WTC11 (cell line): ENCODE results near the gene TMEM238.

Experiments used
- CTCF ChIP-seq: fragments of 200-600 bp; IDR thresholded peaks from 2 replicates; pipeline ENCODE4 v1.8.0; 2022; ENCODE audit warnings: antibody characterized with exemption
- ESRRA ChIP-seq: sonication (generic); formaldehyde crosslinking; IDR thresholded peaks from 2 replicates; pipeline ENCODE4 v1.8.1; 2022; ENCODE audit warnings: mild to moderate bottlenecking, missing genetic modification reagents, borderline replicate concordance
- IRF1 ChIP-seq: sonication (generic); formaldehyde crosslinking; IDR thresholded peaks from 2 replicates; pipeline ENCODE4 v1.8.0; 2023; ENCODE audit warnings: missing genetic modification reagents
- MXD4 ChIP-seq: fragments of 250-450 bp; sonication (Bioruptor Pico); IDR thresholded peaks from 2 replicates; pipeline ENCODE4 v1.8.0; 2021; ENCODE audit warnings: mild to moderate bottlenecking, moderate library complexity, borderline replicate concordance
- NFATC4 ChIP-seq: fragments of 250-450 bp; sonication (Bioruptor Pico); IDR thresholded peaks from 2 replicates; pipeline ENCODE4 v1.9.0; 2021; ENCODE audit warnings: mild to moderate bottlenecking
- NFE2L1 ChIP-seq: sonication (generic); formaldehyde crosslinking; IDR thresholded peaks from 2 replicates; pipeline ENCODE4 v1.8.1; 2023; ENCODE audit warnings: missing genetic modification reagents
- TCF7 ChIP-seq: sonication (generic); formaldehyde crosslinking; IDR thresholded peaks from 2 replicates; pipeline ENCODE4 v1.8.0; 2022; ENCODE audit warnings: mild to moderate bottlenecking, low read depth, missing genetic modification reagents, moderate library complexity
- USF2 ChIP-seq: sonication (generic); formaldehyde crosslinking; IDR thresholded peaks from 2 replicates; pipeline ENCODE4 v1.8.1; 2023; ENCODE audit warnings: mild to moderate bottlenecking, missing genetic modification reagents, moderate library complexity
- ZNF263 ChIP-seq: sonication (generic); formaldehyde crosslinking; IDR thresholded peaks from 2 replicates; pipeline ENCODE4 v1.8.1; 2022; ENCODE audit warnings: low read depth, mild to moderate bottlenecking, moderate library complexity, missing genetic modification reagents

- no peak for TF ChIP-seq CTCF
- TF ChIP-seq NFATC4 (CRISPR knock-in tag) = no peak
- TF ChIP-seq NFE2L1 (CRISPR knock-in tag) = no peak
- TF ChIP-seq TCF7 (CRISPR knock-in tag) = no peak
- TF ChIP-seq ESRRA = no peak
- TF ChIP-seq IRF1 (CRISPR knock-in tag) = no peak
- no peak for TF ChIP-seq USF2 (CRISPR knock-in tag)
- TF ChIP-seq MXD4 (CRISPR knock-in tag) = no peak
- TF ChIP-seq ZNF263 (CRISPR knock-in tag) = no peak
Observed at GRCh38 chr19:55353803-55354697, 30.0 kb downstream of the TMEM238 start.
